ENCODE results near the gene CRIM1.

- TF ChIP-seq, protein P1, sequence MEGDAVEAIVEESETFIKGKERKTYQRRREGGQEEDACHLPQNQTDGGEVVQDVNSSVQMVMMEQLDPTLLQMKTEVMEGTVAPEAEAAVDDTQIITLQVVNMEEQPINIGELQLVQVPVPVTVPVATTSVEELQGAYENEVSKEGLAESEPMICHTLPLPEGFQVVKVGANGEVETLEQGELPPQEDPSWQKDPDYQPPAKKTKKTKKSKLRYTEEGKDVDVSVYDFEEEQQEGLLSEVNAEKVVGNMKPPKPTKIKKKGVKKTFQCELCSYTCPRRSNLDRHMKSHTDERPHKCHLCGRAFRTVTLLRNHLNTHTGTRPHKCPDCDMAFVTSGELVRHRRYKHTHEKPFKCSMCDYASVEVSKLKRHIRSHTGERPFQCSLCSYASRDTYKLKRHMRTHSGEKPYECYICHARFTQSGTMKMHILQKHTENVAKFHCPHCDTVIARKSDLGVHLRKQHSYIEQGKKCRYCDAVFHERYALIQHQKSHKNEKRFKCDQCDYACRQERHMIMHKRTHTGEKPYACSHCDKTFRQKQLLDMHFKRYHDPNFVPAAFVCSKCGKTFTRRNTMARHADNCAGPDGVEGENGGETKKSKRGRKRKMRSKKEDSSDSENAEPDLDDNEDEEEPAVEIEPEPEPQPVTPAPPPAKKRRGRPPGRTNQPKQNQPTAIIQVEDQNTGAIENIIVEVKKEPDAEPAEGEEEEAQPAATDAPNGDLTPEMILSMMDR (IDR thresholded peaks at IDR 0.05 in 4 of 5, conservative IDR thresholded peaks at IDR 0.05 in 1 of 5), result no peak
- TF ChIP-seq POLR2A (IDR thresholded peaks at IDR 0.05), result no peak
Measured at GRCh38 chr2:36549165-36549574, 193.6 kb downstream of the CRIM1 start.
